Activated CD4-positive, alpha-beta T cell treated with anti-CD3 and anti-CD28 coated beads, Interleukin-2, amount 50 U/mL, for 16 hours (primary cell): ENCODE results near the gene ZNF804B.

Source experiments
- DNase-seq: peaks from one replicate; pipeline ENCODE4 v3.0.0-alpha.2; 2020

Gene ZNF804B

DNA sequence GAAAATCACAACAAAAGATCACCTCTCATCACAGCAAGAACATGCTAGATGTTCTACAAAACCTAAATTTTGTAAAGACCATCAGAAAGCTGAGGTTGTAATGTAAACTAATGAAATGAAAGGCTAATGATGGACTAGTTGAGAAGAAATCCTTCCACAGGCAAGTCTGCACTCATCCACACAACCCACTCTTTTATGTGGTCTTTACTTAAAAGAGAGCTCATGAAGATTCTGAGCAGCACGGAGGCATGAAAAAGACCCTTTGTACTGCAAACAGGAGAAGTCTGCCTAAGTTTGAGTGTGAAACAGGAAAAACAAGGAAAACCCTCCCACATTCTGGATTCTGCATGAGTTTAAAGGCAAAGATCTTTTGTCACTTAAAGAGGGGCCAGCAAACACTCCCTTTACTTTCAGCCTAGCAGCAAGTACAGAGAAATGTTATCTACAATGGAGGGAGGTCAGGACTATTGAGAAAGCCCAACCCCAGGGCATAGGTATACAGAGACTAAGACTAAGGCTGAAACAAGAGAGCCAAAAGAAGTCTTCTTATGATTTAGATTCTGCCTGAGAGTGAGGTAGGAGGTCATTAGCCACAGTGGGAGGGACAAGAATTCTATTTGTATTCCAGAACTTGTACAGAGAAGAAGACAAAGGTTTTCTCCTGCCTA, 557.2 kb downstream of the ZNF804B start:
- no peak for DNase-seq

- no peak for DNase-seq
Observed at GRCh38 chr7:89332026-89332425, 572.5 kb downstream of the ZNF804B start.

GRCh38 chr7:89334797-89335196, 575.3 kb downstream of the ZNF804B start:
- no peak for DNase-seq

GRCh38 chr7:89335490-89335889, 576.0 kb downstream of the ZNF804B start:
- no peak for DNase-seq

GRCh38 chr7:89336121-89336520, 576.6 kb downstream of the ZNF804B start:
- DNase-seq = no peak

DNA sequence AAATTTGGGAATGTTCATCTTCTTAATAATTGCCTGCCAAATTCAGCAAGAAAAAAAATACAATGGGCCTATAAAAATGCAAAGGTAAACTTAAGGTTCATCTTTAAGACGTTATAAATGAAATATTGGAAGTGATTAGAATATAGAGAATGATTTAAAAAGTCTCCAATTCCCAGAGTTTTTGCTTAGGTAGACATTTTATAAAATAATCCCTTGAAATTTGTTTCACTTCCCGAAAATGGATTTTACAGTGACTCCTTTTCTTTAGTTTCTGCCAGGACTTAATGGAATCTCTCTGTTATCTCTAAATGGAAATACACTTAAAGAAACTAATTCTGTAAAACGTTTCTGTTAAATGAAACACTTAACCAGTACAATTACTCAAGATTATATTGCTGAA, 580.2 kb downstream of the ZNF804B start:
- DNase-seq = no peak

- DNase-seq = no peak
Observed at GRCh38 chr7:89357121-89357520, 597.6 kb downstream of the ZNF804B start.

GRCh38 chr7:89377219-89377618, 617.7 kb downstream of the ZNF804B start:
- no peak for DNase-seq

GRCh38 chr7:89385411-89385810, 625.9 kb downstream of the ZNF804B start:
- DNase-seq = no peak
